Stimulated activated CD4-positive, alpha-beta T cell treated with anti-CD3 and anti-CD28 coated beads, Interleukin-15, amount 100 ng/mL, for 24 hours (primary cell): ENCODE data around the gene FYB2.

Source experiments
- DNase-seq: peaks from one replicate; pipeline ENCODE4 v3.0.0-alpha.2; 2020

FYB2 gene

GRCh38 chr1:56709995-56710394 is 109.2 kb downstream of the FYB2 start:
- no peak for DNase-seq

- DNase-seq = no peak
These were observed 109.8 kb downstream of the FYB2 start for GRCh38 chr1:56709269-56709880.

GRCh38 chr1:56707379-56707778 is 111.8 kb downstream of the FYB2 start:
- DNase-seq = no peak

- no peak for DNase-seq
These were observed 115.5 kb downstream of the FYB2 start for GRCh38 chr1:56703747-56704146.

- DNase-seq = no peak
These were observed 122.5 kb downstream of the FYB2 start for GRCh38 chr1:56696663-56697062.

- DNase-seq = no peak
These were observed 130.6 kb downstream of the FYB2 start for GRCh38 chr1:56688522-56689026.

- no peak for DNase-seq
These were observed 133.0 kb downstream of the FYB2 start for GRCh38 chr1:56686169-56686568.

- DNase-seq = no peak
These were observed 135.6 kb downstream of the FYB2 start for GRCh38 chr1:56683569-56683968.

- DNase-seq = no peak
These were observed 142.6 kb downstream of the FYB2 start for GRCh38 chr1:56676571-56677035.

GRCh38 chr1:56675763-56676162 is 143.4 kb downstream of the FYB2 start:
- DNase-seq = no peak

GRCh38 chr1:56672579-56672978 is 146.6 kb downstream of the FYB2 start:
- no peak for DNase-seq

- DNase-seq = no peak
These were observed 147.7 kb downstream of the FYB2 start for GRCh38 chr1:56671542-56671941.

GRCh38 chr1:56671085-56671484 is 148.1 kb downstream of the FYB2 start:
- DNase-seq = no peak

- no peak for DNase-seq
These were observed 148.9 kb downstream of the FYB2 start for GRCh38 chr1:56670350-56670749.
